WERI-Rb-1 (cell line): ENCODE data around the gene SLC24A3.

ENCODE experiments used
- DNase-seq: peaks from one replicate; pipeline ENCODE4 v3.0.0-alpha.2; 2020
- H3K27ac ChIP-seq: fragments of 250-450 bp; sonication (Bioruptor Pico); 2 replicates; pipeline ENCODE4 v1.5.1; 2020; ENCODE audit warnings: mild to moderate bottlenecking, moderate library complexity
- H3K27me3 ChIP-seq: fragments of 250-450 bp; sonication (Bioruptor Pico); 2 replicates; pipeline ENCODE4 v1.5.1; 2021; ENCODE audit warnings: mild to moderate bottlenecking, low read depth, moderate library complexity; ENCODE audit not compliant: insufficient read depth, severe bottlenecking
- H3K36me3 ChIP-seq: fragments of 250-450 bp; sonication (Bioruptor Pico); 2 replicates; pipeline ENCODE4 v1.5.1; 2020; ENCODE audit warnings: mild to moderate bottlenecking, moderate library complexity
- H3K4me3 ChIP-seq: 2 replicates; pipeline ENCODE4 v1.5.1; 2011; ENCODE audit warnings: low read depth, mild to moderate bottlenecking, control low read depth, low read length
- H3K9me3 ChIP-seq: fragments of 250-450 bp; sonication (Bioruptor Pico); 2 replicates; pipeline ENCODE4 v1.5.1; 2021; ENCODE audit warnings: mild to moderate bottlenecking, moderate library complexity; ENCODE audit not compliant: severe bottlenecking
- TF ChIP-seq, protein P1 (sequence below): IDR thresholded peaks from 2 replicates; pipeline ENCODE4 v1.5.1; 2011; ENCODE audit warnings: low read depth, mild to moderate bottlenecking, control low read depth, inconsistent platforms, low read length

Gene SLC24A3

DNA sequence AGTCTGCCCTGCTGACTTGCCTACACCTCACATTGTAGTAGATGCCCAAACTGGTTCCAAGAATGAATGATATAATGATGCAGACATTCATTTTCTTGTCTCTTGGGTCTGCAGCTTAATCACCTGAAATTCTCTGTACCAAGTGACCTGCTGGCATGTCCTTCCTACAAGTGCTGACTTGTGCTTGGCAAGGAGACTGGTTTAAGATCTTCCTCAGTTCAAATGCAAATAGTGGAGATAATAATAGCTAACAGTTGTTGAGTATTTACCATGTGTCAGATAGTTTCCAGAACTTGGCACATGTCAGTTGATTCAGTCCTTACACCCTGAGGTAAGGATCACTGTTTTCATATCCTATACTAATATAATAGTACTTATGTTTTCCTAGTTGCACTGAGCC lies 223.4 kb downstream of the SLC24A3 start:
- H3K27me3 ChIP-seq: peaks cover 71% of the 10 kb centered on the region
- TF ChIP-seq, protein P1, sequence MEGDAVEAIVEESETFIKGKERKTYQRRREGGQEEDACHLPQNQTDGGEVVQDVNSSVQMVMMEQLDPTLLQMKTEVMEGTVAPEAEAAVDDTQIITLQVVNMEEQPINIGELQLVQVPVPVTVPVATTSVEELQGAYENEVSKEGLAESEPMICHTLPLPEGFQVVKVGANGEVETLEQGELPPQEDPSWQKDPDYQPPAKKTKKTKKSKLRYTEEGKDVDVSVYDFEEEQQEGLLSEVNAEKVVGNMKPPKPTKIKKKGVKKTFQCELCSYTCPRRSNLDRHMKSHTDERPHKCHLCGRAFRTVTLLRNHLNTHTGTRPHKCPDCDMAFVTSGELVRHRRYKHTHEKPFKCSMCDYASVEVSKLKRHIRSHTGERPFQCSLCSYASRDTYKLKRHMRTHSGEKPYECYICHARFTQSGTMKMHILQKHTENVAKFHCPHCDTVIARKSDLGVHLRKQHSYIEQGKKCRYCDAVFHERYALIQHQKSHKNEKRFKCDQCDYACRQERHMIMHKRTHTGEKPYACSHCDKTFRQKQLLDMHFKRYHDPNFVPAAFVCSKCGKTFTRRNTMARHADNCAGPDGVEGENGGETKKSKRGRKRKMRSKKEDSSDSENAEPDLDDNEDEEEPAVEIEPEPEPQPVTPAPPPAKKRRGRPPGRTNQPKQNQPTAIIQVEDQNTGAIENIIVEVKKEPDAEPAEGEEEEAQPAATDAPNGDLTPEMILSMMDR: no peak

DNA sequence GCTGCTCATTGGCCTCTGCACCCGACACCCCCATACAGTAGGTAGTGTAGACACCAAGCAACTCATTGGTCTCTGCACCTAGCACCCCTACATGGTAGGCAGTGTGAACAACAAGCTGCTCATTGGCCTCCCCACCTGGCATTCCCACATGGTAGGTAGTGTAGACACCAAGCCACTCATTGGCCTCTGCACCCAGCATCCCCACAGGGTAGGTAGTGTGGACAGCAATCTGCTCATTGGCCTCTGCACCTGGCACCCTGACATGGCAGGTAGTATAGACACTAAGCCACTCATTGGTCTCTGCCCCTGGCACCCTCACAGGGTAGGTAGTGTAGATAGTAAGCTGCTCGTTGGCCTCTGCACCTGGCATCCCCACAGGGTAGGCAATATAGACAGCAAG lies 226.0 kb downstream of the SLC24A3 start:
- TF ChIP-seq, protein P1: no peak
- Histone ChIP-seq H3K27me3 (peaks cover 65% of the 10 kb centered on the region), H3K9me3 (no peaks in the 10 kb centered on the region), H3K4me3 (no peak overlapping the region), H3K36me3 (no peaks in the 10 kb centered on the region), H3K27ac (no peak overlapping the region)
- DNase-seq: no peak

More for the DNA sequence above, 223.4 kb downstream of the SLC24A3 start:
- no peak overlapping the region for H3K27ac ChIP-seq
- no peaks in the 10 kb centered on the region for H3K9me3 ChIP-seq
- H3K4me3 ChIP-seq: no peak overlapping the region
- DNase-seq: no peak
- no peaks in the 10 kb centered on the region for H3K36me3 ChIP-seq

DNA sequence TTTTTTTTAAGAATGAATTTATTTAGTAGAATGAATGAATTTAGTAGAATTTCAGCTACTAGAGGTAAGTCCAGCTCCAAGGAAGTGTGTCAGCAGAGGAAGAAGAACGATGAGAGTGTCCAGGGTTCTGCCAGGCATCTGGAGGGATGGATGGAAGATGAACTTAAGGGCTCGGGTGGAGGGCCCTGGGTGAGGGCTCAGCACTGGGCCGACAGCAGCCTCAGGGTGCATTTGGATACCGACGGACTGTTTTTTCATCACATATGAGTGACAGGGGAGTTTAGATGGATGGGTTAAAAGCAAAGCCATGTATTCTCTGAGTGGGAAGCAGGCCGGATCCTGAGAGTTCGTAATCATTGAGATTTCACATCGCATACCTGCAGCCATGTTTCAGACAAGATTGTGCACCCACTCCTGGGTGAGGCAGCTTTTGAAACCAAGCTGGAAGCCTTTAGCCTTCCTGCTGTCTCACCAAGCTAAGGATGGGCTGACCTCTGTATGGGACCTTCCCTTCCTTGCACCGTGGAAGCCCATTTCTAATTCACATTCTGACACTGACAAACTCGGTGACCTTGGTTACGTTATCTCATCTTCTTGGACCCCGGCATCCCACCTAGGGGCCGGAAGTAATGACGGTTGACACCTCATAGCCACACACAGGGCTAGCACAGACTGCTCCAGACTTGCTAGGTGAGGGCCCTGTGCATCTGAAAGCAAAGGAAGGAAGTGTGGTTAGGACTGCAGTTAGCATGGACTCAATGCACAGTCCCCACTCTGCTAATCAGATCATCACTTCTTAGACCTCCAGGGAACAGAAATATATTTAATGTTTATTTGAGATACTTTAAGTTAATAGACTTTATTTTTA lies 228.5 kb downstream of the SLC24A3 start:
- DNase-seq: no peak
- H3K9me3 ChIP-seq: no peaks in the 10 kb centered on the region
- H3K36me3 ChIP-seq: no peaks in the 10 kb centered on the region
- peaks cover 53% of the 10 kb centered on the region for H3K27me3 ChIP-seq
- H3K27ac ChIP-seq: no peak overlapping the region
- TF ChIP-seq, protein P1: no peak
- no peak overlapping the region for H3K4me3 ChIP-seq

DNA sequence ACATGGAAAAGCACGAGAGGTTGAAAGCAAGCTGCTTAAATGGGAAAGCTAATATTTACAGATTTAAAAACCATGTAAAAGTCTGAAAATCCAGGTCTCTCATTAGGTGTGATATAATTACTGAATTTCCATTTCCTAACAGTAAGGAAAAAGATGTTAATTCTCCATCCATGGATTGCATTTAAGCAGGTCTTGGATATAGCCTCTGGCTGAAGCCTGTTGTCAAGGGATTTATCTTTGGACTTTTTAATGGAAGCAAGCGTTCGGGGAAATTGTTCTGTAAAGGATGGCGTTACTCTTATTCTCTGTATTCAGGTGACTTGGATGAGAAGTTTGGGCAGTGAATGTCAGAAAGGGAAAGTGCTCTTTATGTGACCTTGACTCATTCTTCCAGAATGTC lies 233.8 kb downstream of the SLC24A3 start:
- H3K27ac ChIP-seq: no peak overlapping the region
- no peaks in the 10 kb centered on the region for H3K9me3 ChIP-seq
- TF ChIP-seq, protein P1: no peak
- no peaks in the 10 kb centered on the region for H3K36me3 ChIP-seq
- no peak for DNase-seq
- H3K27me3 ChIP-seq: peaks cover 50% of the 10 kb centered on the region
- H3K4me3 ChIP-seq: no peak overlapping the region

DNA sequence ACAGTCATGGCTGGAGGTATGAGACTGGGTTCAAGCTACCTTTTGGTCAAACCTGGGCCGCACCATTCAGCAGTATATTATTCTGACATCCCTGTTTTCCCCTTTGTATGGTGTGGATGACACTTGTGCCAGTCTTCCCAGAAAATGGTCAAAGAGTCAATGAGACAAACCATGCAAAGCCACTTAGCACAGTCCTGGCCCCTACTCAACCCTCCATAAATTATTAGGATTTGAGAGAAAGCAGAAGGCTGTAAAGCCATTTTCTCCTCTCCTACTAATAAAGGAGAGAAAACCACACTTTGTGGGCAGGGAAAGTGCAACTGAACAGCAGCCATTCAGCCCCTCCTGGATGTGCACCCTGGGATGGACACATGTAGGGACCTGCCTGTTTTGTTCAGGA lies 236.2 kb downstream of the SLC24A3 start:
- no peaks in the 10 kb centered on the region for H3K9me3 ChIP-seq
- no peak for DNase-seq
- no peaks in the 10 kb centered on the region for H3K36me3 ChIP-seq
- TF ChIP-seq, protein P1: no peak
- H3K27me3 ChIP-seq: peaks cover 68% of the 10 kb centered on the region
- H3K4me3 ChIP-seq: no peak overlapping the region
- no peak overlapping the region for H3K27ac ChIP-seq
